ENCODE results near the gene RTN4RL1. TPM values are rescaled to one million over a fixed set of nuclear protein-coding genes. Genes with fewer than 3 reads are reported as not detected.

Gene RTN4RL1
- total RNA-seq, 1 donor from 2014 or later: 0.77 TPM

GRCh38 chr17:2034157-2034556 lies 9.0 kb upstream of the RTN4RL1 start:
- Histone ChIP-seq H3K36me3 (ENCODE audit: insufficient read depth, low read length) (peaks cover 8% of the 10 kb centered on the region), H3K4me2 (ENCODE audit: low read length) (no peak overlapping the region), H3K9ac (ENCODE audit: low read length) (no peak overlapping the region), H3K4me3 (ENCODE audit: insufficient read depth, low read depth, low read length) (no peak overlapping the region), H3K9me3 (ENCODE audit: insufficient read depth, low read depth, low read length) (no peaks in the 10 kb centered on the region), H2AFZ (ENCODE audit: low read depth, low read length) (no peak overlapping the region), H4K20me1 (ENCODE audit: insufficient read depth, low read length) (peaks cover 4% of the 10 kb centered on the region), H3K27ac (ENCODE audit: low read depth, low read length) (no peak overlapping the region), H3K27me3 (ENCODE audit: insufficient read depth, low read length) (no peaks in the 10 kb centered on the region), H3K4me1 (ENCODE audit: insufficient read depth, low read length) (peaks cover 8% of the 10 kb centered on the region), H3K79me2 (ENCODE audit: insufficient read depth, low read length) (peaks cover 11% of the 10 kb centered on the region)
- H3K9me3 Mint-ChIP-seq (ENCODE audit: unreplicated experiment): no peaks in the 10 kb centered on the region
- no peak overlapping the region for H3K27ac Mint-ChIP-seq (ENCODE audit: unreplicated experiment)
- H3K4me1 Mint-ChIP-seq (ENCODE audit: low read depth, unreplicated experiment): peaks cover 9% of the 10 kb centered on the region
- TF ChIP-seq EZH2 (IDR thresholded peaks at IDR 0.05; ENCODE audit: insufficient read depth, low read length) (no peak), CTCF (IDR thresholded peaks at IDR 0.05; ENCODE audit: insufficient read depth, low read depth, low read length) (no peak)
- H3K27me3 Mint-ChIP-seq (ENCODE audit: low read depth, unreplicated experiment): peaks cover 4% of the 10 kb centered on the region
- no peak overlapping the region for H3K4me3 Mint-ChIP-seq (ENCODE audit: unreplicated experiment)
- DNase-seq (ENCODE audit: low read depth): peak; percentile 46
- H3K36me3 Mint-ChIP-seq (ENCODE audit: low read depth, unreplicated experiment): peaks cover 14% of the 10 kb centered on the region
- no peak for FAIRE-seq

- peaks cover 11% of the 10 kb centered on the region for H3K79me2 ChIP-seq (ENCODE audit: insufficient read depth, low read length)
- no peak overlapping the region for H3K4me3 ChIP-seq (ENCODE audit: insufficient read depth, low read depth, low read length)
- Mint-ChIP-seq H3K4me1 (ENCODE audit: low read depth, unreplicated experiment) (peaks cover 9% of the 10 kb centered on the region), H3K4me3 (ENCODE audit: unreplicated experiment) (no peak overlapping the region), H3K9me3 (ENCODE audit: unreplicated experiment) (no peaks in the 10 kb centered on the region), H3K27me3 (ENCODE audit: low read depth, unreplicated experiment) (peaks cover 10% of the 10 kb centered on the region), H3K27ac (ENCODE audit: unreplicated experiment) (no peak overlapping the region), H3K36me3 (ENCODE audit: low read depth, unreplicated experiment) (peaks cover 11% of the 10 kb centered on the region)
- no peak overlapping the region for H3K4me2 ChIP-seq (ENCODE audit: low read length)
- no peak overlapping the region for H2AFZ ChIP-seq (ENCODE audit: low read depth, low read length)
- peaks cover 4% of the 10 kb centered on the region for H4K20me1 ChIP-seq (ENCODE audit: insufficient read depth, low read length)
- no peak for DNase-seq (ENCODE audit: low read depth)
- H3K27ac ChIP-seq (ENCODE audit: low read depth, low read length): no peak overlapping the region
- no peak for TF ChIP-seq CTCF (IDR thresholded peaks at IDR 0.05; ENCODE audit: insufficient read depth, low read depth, low read length)
- TF ChIP-seq EZH2 (IDR thresholded peaks at IDR 0.05; ENCODE audit: insufficient read depth, low read length): no peak
- peaks cover 8% of the 10 kb centered on the region for H3K4me1 ChIP-seq (ENCODE audit: insufficient read depth, low read length)
- no peaks in the 10 kb centered on the region for H3K9me3 ChIP-seq (ENCODE audit: insufficient read depth, low read depth, low read length)
- FAIRE-seq: no peak
- peaks cover 7% of the 10 kb centered on the region for H3K36me3 ChIP-seq (ENCODE audit: insufficient read depth, low read length)
- no peaks in the 10 kb centered on the region for H3K27me3 ChIP-seq (ENCODE audit: insufficient read depth, low read length)
- no peak overlapping the region for H3K9ac ChIP-seq (ENCODE audit: low read length)
Observed at GRCh38 chr17:2033153-2033552, 8.0 kb upstream of the RTN4RL1 start.

- Histone ChIP-seq H4K20me1 (ENCODE audit: insufficient read depth, low read length) (peaks cover 4% of the 10 kb centered on the region), H3K4me1 (ENCODE audit: insufficient read depth, low read length) (peaks cover 11% of the 10 kb centered on the region), H3K4me2 (ENCODE audit: low read length) (peak overlapping the region; percentile 95), H3K4me3 (ENCODE audit: insufficient read depth, low read depth, low read length) (peak overlapping the region; percentile 96), H3K9ac (ENCODE audit: low read length) (peak overlapping the region; percentile 89), H3K27me3 (ENCODE audit: insufficient read depth, low read length) (peaks cover 2% of the 10 kb centered on the region), H2AFZ (ENCODE audit: low read depth, low read length) (no peak overlapping the region), H3K27ac (ENCODE audit: low read depth, low read length) (peak overlapping the region; percentile 58), H3K36me3 (ENCODE audit: insufficient read depth, low read length) (peaks cover under 1% of the 10 kb centered on the region), H3K79me2 (ENCODE audit: insufficient read depth, low read length) (peaks cover 11% of the 10 kb centered on the region), H3K9me3 (ENCODE audit: insufficient read depth, low read depth, low read length) (no peaks in the 10 kb centered on the region)
- peaks cover 27% of the 10 kb centered on the region for H3K27me3 Mint-ChIP-seq (ENCODE audit: low read depth, unreplicated experiment)
- H3K4me3 Mint-ChIP-seq (ENCODE audit: unreplicated experiment): peak overlapping the region; percentile 99
- peaks cover 9% of the 10 kb centered on the region for H3K4me1 Mint-ChIP-seq (ENCODE audit: low read depth, unreplicated experiment)
- H3K9me3 Mint-ChIP-seq (ENCODE audit: unreplicated experiment): peaks cover 3% of the 10 kb centered on the region
- no peak for TF ChIP-seq EZH2 (IDR thresholded peaks at IDR 0.05; ENCODE audit: insufficient read depth, low read length)
- peak; percentile 68 for TF ChIP-seq CTCF (IDR thresholded peaks at IDR 0.05; ENCODE audit: insufficient read depth, low read depth, low read length)
- H3K36me3 Mint-ChIP-seq (ENCODE audit: low read depth, unreplicated experiment): peaks cover 1% of the 10 kb centered on the region
- FAIRE-seq (peak; percentile 94), DNase-seq (ENCODE audit: low read depth) (no peak)
- H3K27ac Mint-ChIP-seq (ENCODE audit: unreplicated experiment): peak overlapping the region; percentile 62
Observed at GRCh38 chr17:2030779-2031163, 5.6 kb upstream of the RTN4RL1 start.

Measured in astrocyte (in vitro differentiated cells and primary cell).